Measurements from ENCODE around the gene SCN9A.

- no peak for TF ChIP-seq CTCF (IDR thresholded peaks at IDR 0.05)
- TF ChIP-seq POLR2A (IDR thresholded peaks at IDR 0.05): no peak
These were observed 14.8 kb downstream of the SCN9A start for GRCh38 chr2:166360906-166361305.

Measured in lower leg skin (tissue), 3 donors.